CD4-positive, alpha-beta T cell (primary cell): ENCODE results near the gene TSC22D1. TPM values are rescaled to one million over a fixed set of nuclear protein-coding genes. Genes with fewer than 3 reads are reported as not detected.

Experiments
- ATAC-seq: fragments of 200-7000 bp; cut with Tn5 transposase; one replicate; pipeline ENCODE4 v1.10.0; 2022; ENCODE audit warnings: mild to moderate bottlenecking; ENCODE audit not compliant: poor library complexity
- CTCF ChIA-PET: fragments of 350-600 bp; sonication (Branson Sonifier 250); formaldehyde crosslinking; loops from one replicate; lab custom pipeline; 2021; ENCODE audit warnings: antibody characterized with exemption, inconsistent platforms; lab: Charles Lee
- POLR2A ChIA-PET: fragments of 350-600 bp; sonication (Branson Sonifier 250); formaldehyde crosslinking; loops from one replicate; lab custom pipeline; 2021; ENCODE audit warnings: antibody characterized with exemption, inconsistent platforms; lab: Charles Lee
- DNase-seq, 14 experiments: peaks; one replicate each; pipeline ENCODE4 v3.0.0-alpha.2; 2013 to 2020; ENCODE audit warnings: mixed read lengths in 2 of 14
- H3K27ac ChIP-seq, 2 donors: one replicate each; pipeline versions ENCODE4 v1.5.1 to v1.7.0; 2013; ENCODE audit warnings: low read length in 2 of 2, low read depth in 1 of 2, mild to moderate bottlenecking in 1 of 2
- H3K27me3 ChIP-seq, 2 experiments: 1 replicate in 1 of 2; 2 replicates in 1 of 2; pipeline versions ENCODE4 v1.6.1 to v1.7.0; 2013; ENCODE audit warnings: low read length in 2 of 2, control low read depth in 1 of 2, mild to moderate bottlenecking in 1 of 2, moderate library complexity in 1 of 2; ENCODE audit not compliant: insufficient read depth in 2 of 2, control insufficient read depth in 1 of 2
- H3K36me3 ChIP-seq: one replicate; pipeline ENCODE4 v1.6.1; 2013; ENCODE audit warnings: low read length, control low read depth; ENCODE audit not compliant: insufficient read depth
- H3K4me1 ChIP-seq: one replicate; pipeline ENCODE4 v1.6.1; 2013; ENCODE audit warnings: low read length, control low read depth; ENCODE audit not compliant: insufficient read depth
- H3K4me3 ChIP-seq: one replicate; pipeline ENCODE4 v1.5.1; 2013; ENCODE audit warnings: mild to moderate bottlenecking, low read length, moderate library complexity
- H3K9me3 ChIP-seq, 2 experiments: 1 replicate in 1 of 2; 2 replicates in 1 of 2; pipeline versions ENCODE4 v1.6.1 to v1.7.0; 2013; ENCODE audit warnings: low read length in 2 of 2, mild to moderate bottlenecking in 2 of 2, control low read depth in 1 of 2, moderate library complexity in 1 of 2; ENCODE audit not compliant: control insufficient read depth in 1 of 2, insufficient read depth in 1 of 2
- H3K27ac Mint-ChIP-seq: one replicate; pipeline ENCODE4 v1.8.0; 2020; ENCODE audit warnings: mixed read lengths
- H3K27me3 Mint-ChIP-seq: one replicate; pipeline ENCODE4 v1.8.0; 2021; ENCODE audit warnings: mixed read lengths
- H3K36me3 Mint-ChIP-seq: one replicate; pipeline ENCODE4 v1.8.0; 2021; ENCODE audit warnings: low read depth, mixed read lengths
- H3K4me1 Mint-ChIP-seq: one replicate; pipeline ENCODE4 v1.8.0; 2021; ENCODE audit warnings: low read depth, mixed read lengths
- H3K4me3 Mint-ChIP-seq: one replicate; pipeline ENCODE4 v1.8.0; 2020; ENCODE audit warnings: mild to moderate bottlenecking, mixed read lengths
- H3K9me3 Mint-ChIP-seq: one replicate; pipeline ENCODE4 v1.8.0; 2020; ENCODE audit warnings: mixed read lengths
- intact Hi-C, 2 experiments: fragments of 100-400 bp; cut with DNase I in 1 of 2; cut with micrococcal nuclease in 1 of 2; formaldehyde crosslinking; loops; one replicate each; pipeline versions ENCODE4 v1.15.1 to v1.9.0; 2023 to 2025; cut with DNase I, micrococcal nuclease
- total RNA-seq, 174 experiments: library from RNA in 2 of 174; stranded (reverse) in 2 of 174; gene quantifications; one replicate each; pipeline ENCODE4 v1.2.3 and lab custom pipeline; 2021 to 2026
- TF ChIP-seq, protein P1 (sequence below): fragments of 200-600 bp; IDR thresholded peaks from one replicate; pipeline ENCODE4 v1.8.0; 2022; ENCODE audit warnings: antibody characterized with exemption, mild to moderate bottlenecking

The TSC22D1 gene
- total RNA-seq, 2 experiments from 2014 or later, result 24.0 to 26.5 TPM

DNA sequence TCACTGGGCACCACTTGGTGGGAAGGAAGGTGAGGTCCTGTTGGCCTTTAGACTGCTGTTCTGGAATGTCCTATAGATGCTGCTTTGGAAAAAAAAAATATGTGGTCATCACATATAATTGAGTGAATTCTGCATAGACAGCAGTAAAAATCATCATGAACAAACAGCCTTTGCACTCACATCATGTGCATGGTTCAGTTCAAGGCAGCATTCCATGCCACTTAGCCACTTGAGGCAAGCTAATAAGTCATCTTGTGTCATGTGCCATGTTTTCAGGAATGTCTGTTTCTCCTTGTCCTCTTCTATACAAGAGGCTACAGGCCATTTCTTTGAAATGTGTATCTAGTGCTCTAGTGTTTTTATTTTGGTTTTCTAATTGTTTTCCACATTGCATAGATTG, 43.9 kb upstream of the TSC22D1 start:
- no peak overlapping the region for H3K27ac ChIP-seq
- ChIA-PET CTCF (no interaction called here), POLR2A (no interaction called here)
- no peak for ATAC-seq
- Mint-ChIP-seq H3K4me3 (no peak overlapping the region), H3K4me1 (no peaks in the 10 kb centered on the region), H3K27ac (no peak overlapping the region), H3K9me3 (no peaks in the 10 kb centered on the region), H3K36me3 (no peaks in the 10 kb centered on the region), H3K27me3 (peaks cover 5% of the 10 kb centered on the region)
- intact Hi-C loops, result no loop called here
- TF ChIP-seq, protein P1, sequence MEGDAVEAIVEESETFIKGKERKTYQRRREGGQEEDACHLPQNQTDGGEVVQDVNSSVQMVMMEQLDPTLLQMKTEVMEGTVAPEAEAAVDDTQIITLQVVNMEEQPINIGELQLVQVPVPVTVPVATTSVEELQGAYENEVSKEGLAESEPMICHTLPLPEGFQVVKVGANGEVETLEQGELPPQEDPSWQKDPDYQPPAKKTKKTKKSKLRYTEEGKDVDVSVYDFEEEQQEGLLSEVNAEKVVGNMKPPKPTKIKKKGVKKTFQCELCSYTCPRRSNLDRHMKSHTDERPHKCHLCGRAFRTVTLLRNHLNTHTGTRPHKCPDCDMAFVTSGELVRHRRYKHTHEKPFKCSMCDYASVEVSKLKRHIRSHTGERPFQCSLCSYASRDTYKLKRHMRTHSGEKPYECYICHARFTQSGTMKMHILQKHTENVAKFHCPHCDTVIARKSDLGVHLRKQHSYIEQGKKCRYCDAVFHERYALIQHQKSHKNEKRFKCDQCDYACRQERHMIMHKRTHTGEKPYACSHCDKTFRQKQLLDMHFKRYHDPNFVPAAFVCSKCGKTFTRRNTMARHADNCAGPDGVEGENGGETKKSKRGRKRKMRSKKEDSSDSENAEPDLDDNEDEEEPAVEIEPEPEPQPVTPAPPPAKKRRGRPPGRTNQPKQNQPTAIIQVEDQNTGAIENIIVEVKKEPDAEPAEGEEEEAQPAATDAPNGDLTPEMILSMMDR, result no peak
- H3K36me3 ChIP-seq, result no peaks in the 10 kb centered on the region
- H3K4me1 ChIP-seq, result no peaks in the 10 kb centered on the region
- DNase-seq, result no peak
- no peak overlapping the region for H3K4me3 ChIP-seq
- no peaks in the 10 kb centered on the region for H3K9me3 ChIP-seq
- H3K27me3 ChIP-seq, result peaks cover 0 to 2% of the 10 kb centered on the region in 2 experiments

DNA sequence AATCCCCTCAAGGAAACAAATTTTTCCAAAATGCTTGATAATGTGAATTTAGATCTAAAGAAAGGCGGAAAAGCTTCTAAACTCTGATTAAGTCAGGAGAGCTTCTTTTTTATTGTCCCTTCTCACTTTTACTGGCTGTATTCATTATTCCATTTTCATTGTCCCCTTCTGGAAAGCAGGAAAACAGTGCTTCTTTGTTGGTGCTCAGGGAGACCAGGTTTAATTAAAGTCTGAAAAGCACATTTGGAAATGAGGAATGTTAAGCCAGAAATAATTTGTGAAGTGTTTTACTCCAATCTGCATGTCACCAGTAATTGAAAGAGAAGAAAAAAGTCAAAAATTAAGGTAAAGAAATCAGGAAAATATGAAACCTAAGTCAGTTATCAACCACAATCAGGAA, 43.5 kb upstream of the TSC22D1 start:
- Histone ChIP-seq H3K9me3 (no peaks in the 10 kb centered on the region), H3K27ac (no peak overlapping the region), H3K4me1 (no peaks in the 10 kb centered on the region), H3K27me3 (peaks cover 0 to 2% of the 10 kb centered on the region in 2 experiments), H3K4me3 (no peak overlapping the region), H3K36me3 (no peaks in the 10 kb centered on the region)
- intact Hi-C loops, result no loop called here
- no peak overlapping the region for H3K4me3 Mint-ChIP-seq
- no peaks in the 10 kb centered on the region for H3K4me1 Mint-ChIP-seq
- TF ChIP-seq, protein P1, result no peak
- no peaks in the 10 kb centered on the region for H3K36me3 Mint-ChIP-seq
- no peak for DNase-seq
- H3K27ac Mint-ChIP-seq, result no peak overlapping the region
- no peak for ATAC-seq
- no peaks in the 10 kb centered on the region for H3K9me3 Mint-ChIP-seq
- H3K27me3 Mint-ChIP-seq, result peaks cover 5% of the 10 kb centered on the region
- POLR2A ChIA-PET, result no interaction called here
- CTCF ChIA-PET, result no interaction called here

DNA sequence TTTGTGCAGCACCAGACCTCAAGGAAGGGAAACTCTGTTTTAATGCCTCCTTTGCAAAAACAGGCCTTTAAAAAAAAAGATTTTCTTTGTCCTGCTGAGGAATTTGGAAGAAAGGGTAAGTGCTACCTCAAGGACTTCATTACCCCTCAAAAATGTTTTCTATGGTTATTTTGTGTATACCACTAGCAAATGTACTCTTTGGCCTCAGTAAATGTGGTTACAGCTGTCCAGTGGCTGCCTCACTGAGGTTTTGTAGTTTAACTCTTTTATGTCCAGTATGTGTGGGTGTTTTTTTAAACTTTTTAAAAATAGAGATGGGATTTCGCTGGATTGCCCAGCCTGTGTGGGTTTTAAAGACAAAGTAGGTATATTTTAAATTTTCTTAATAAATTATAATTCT, 42.2 kb upstream of the TSC22D1 start:
- ATAC-seq, result no peak
- ChIA-PET CTCF (no interaction called here), POLR2A (no interaction called here)
- no peak overlapping the region for H3K4me3 ChIP-seq
- H3K36me3 ChIP-seq, result no peaks in the 10 kb centered on the region
- TF ChIP-seq, protein P1, result no peak
- Mint-ChIP-seq H3K27me3 (peaks cover 5% of the 10 kb centered on the region), H3K27ac (no peak overlapping the region), H3K4me3 (no peak overlapping the region), H3K36me3 (no peaks in the 10 kb centered on the region), H3K4me1 (no peaks in the 10 kb centered on the region), H3K9me3 (no peaks in the 10 kb centered on the region)
- H3K27ac ChIP-seq, result no peak overlapping the region
- H3K4me1 ChIP-seq, result no peaks in the 10 kb centered on the region
- H3K27me3 ChIP-seq, result no peaks in the 10 kb centered on the region
- intact Hi-C loops, result no loop called here
- DNase-seq, result no peak
- H3K9me3 ChIP-seq, result no peaks in the 10 kb centered on the region
